GM18858 (cell line): ENCODE results near the gene ADAM33.

Experiments
- ATAC-seq: cut with Tn5 transposase; IDR thresholded peaks from one replicate; pipeline ENCODE4 v1.9.1; 2021; ENCODE audit not compliant: unreplicated experiment

ADAM33 gene

DNA sequence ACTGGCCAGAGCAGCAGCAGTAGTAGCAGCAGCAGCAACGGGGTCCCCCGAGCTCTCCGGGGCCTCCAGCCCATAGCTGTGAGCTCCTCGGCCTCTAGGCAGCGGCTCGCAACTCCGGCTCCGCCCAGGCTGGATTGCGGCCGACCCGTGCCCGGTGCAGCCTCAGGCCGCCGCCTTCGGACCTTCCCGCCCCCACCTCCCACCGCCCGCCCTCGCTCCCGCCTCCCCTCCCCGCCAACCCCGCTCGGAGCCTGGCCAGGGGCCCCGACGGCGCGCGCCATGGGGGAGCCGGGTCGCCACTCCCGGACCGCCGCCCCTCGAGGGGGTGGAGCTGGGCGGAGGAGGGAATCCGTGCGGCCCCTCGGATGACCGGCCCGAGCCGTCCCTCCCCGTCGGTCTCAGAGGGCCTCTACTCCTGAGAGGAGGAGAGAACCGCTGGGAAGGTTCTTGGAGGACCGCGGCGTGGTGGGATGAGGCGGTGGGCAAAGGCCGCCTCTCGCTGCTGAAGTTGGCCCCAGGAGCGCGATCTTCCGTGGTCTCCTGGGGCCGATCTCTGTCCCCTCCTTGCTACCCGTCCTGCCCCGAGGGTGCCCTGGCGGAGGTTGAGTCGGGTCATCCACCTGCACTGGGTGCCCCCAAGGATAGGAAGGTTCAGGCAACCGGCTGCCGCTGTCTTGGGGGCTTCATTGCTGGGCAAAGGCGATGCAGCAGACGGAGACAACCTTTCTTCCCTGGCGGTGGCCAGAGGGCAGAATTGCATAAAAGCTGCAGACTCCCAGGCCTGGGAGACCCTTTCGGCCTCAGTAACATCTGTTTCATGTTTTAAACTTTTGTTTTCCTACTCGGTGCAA lies at the start of gene ADAM33:
ADAM33 (minus strand) TSS at position 80 of the 851 bp plus-strand sequence; CDS start at position 74, 6 bp downstream.
- ATAC-seq: no peak

- ATAC-seq: no peak
These were observed 49.2 kb upstream of the ADAM33 start for GRCh38 chr20:3730803-3731672.

GRCh38 chr20:3729811-3730540 lies 48.2 kb upstream of the ADAM33 start:
- ATAC-seq: no peak

DNA sequence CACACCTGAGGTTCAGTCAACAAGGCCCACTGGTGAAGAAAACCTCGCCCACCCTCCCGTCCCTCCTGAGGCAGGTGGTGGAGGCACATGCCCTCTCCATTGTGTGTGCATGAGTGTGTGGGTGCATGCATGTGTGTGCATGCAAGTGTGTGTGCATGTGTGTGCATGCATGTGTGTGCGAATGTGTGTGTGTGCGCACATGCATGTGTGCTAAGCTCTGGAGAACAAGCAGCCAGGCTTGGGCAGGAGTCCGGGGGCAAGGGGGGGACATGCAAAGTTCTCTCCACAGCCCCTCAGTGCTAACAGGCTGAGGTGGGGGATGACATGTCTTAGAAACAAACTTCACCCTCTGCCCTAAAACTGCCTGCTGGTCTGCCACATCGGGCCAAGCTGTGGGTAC lies 47.6 kb upstream of the ADAM33 start:
- no peak for ATAC-seq

DNA sequence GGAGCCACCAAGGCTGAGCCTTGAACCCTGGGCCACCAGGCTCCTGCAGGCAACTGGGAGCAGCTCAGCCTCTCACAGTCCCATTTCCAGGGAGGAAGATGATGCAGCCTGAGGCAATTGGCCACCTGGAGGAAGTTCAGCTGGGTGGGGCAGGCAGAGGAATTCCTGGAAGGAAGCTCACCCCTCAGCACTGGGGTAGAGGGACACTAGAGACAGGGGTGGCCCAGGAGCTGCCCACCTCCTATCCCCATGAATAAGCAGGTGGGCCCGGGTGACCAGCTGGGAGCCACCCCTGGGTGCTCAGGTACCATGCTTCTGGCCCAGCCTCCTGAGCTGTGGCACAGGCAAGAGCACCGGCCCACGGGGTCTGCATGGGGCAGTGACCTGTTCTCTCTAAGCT lies 47.1 kb upstream of the ADAM33 start:
- ATAC-seq: no peak

- ATAC-seq: no peak
These were observed 46.5 kb upstream of the ADAM33 start for GRCh38 chr20:3728354-3728753.

GRCh38 chr20:3727401-3728021 lies 45.7 kb upstream of the ADAM33 start:
- ATAC-seq: no peak

- ATAC-seq: no peak
These were observed 42.5 kb upstream of the ADAM33 start for GRCh38 chr20:3724356-3724755.

GRCh38 chr20:3723284-3723683 lies 41.5 kb upstream of the ADAM33 start:
- ATAC-seq: no peak

GRCh38 chr20:3721912-3722311 lies 40.1 kb upstream of the ADAM33 start:
- no peak for ATAC-seq

- ATAC-seq: no peak
These were observed 38.8 kb upstream of the ADAM33 start for GRCh38 chr20:3720626-3721025.

DNA sequence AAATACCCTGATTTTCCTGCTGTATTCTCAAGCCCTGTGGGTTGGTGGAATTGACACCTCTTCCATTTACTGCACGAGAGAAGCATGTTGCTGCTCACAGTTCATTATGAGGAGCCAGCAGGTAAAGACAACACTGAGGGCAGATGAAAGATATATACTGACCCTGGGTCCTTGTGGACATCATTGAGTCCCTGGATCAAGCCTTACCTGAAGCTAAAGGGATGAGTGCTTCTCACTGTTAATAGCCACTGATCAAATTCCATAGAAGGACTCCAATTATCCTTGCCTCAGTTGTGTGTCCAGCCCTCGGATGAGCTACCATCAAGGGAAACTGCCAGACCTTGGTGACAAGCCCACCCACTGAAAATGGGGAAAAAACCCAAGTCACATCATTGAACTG lies 38.3 kb upstream of the ADAM33 start:
- ATAC-seq: no peak

GRCh38 chr20:3719046-3719445 lies 37.2 kb upstream of the ADAM33 start:
- ATAC-seq: no peak

DNA sequence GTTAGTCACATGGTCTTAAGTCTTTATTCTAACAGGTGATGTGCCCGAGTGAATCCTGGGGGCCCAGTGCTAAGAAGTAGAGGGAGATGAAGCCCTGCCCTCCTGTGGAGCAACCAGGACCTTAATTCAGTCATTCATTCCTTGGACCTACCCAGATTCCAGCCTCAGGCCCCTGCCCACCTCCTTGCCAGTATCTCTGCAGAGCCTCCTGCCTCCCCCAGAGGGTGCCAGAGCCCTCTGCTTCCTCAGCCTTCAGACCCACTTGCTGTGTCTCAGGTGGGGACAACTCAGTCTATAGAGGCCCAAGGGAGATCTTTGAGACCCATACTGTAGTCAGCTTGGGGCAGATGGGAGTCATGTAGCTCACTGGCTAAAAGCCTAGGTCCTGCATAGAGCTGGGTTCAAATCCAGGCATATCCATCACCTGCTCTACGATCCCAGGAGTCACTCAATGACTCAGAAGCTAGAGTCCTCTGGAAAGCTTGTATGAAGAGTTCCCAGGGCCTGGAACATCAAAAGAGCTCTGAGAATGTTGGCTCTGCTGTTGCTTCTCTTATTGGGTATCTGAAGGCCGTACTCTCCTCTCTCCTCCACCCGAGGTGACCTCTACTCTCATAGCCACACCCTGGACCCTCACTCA lies 34.5 kb upstream of the ADAM33 start:
- no peak for ATAC-seq

DNA sequence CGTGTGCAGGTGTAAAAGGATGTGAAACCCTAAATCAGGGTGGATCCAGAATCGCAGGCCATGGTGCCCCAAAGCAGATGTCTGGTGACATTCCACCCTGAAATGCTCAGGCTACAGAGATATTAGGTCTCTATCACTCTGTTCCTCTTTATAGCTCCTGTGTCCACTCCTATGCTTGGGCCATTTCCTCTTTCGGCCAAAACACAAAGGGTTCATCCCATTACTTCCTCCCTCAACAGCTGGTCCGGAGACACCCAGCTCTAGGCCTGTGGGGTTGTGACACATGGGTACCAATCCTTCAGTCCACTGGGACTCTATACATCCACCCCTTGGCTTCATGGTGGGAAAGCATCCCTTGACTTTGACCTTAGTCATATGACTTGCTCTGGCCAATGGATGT lies 32.3 kb upstream of the ADAM33 start:
- no peak for ATAC-seq

GRCh38 chr20:3712279-3712873 lies 30.6 kb upstream of the ADAM33 start, which contains the start of gene SIGLEC1:
Gene SIGLEC1, minus strand, starts transcription at chr20:3712600. Its CDS starts 5,472 bp downstream, at chr20:3707128.
- no peak for ATAC-seq

GRCh38 chr20:3711484-3711941 lies 29.7 kb upstream of the ADAM33 start:
- no peak for ATAC-seq

DNA sequence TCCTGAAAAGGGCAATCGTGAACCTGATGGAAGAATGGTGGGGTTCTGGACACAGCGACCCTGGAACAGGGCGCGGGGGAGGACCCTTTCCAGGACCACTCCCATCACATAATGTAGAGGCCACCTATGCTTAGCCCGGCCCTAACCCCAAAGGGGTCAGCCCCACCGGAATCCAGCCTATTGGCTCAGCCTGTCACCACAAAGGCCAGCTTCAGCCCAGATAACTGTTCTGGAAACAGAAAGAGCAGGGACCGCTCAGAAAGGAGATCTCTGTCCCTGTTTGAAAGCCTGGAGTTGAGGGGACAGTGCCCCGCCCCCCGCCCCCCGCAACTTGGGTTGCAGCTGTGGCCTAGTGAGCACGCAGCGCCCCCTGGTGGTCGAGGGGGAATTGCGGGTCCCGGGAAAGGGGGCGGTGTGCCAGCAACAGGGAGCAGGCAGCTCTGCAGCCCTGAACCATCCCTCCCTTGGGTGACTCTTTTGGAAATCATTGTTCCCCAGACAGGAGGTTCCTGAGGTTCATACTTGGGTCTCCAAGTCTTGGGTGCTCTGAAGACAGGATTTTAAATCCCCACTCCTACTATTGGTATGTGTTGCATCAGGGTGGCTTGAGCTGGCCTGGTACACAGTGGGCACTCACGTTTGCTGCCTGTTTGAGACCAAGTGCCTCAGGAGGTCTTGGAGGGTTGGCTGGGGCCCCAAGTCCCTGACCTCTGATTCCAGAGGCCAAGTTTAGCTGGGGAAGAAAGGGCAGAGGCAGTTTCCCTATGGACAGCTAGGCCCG lies 29.1 kb upstream of the ADAM33 start:
- no peak for ATAC-seq

DNA sequence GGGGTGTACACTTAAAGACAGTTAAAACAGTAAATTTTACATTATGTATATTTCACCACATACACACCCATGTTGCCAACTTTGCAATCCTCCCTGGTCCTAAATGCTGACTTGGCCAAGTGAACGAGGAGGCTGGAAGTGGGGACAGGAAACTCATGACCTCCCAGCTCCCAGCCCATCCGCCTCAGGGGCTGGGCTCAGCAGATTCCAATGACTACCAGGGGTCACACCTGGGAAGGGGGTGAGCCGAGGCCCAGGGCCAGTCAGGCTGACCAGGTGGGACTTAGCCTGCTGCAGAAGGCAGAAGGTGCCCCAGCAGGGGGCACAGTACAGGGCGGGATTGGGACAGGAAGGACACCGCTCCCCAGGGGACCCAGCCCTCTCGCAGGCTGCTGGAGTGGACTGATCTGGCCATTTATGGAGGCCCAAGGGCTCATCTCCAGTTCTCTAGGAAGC lies 28.2 kb upstream of the ADAM33 start:
- no peak for ATAC-seq
